HCT116 (cell line): ENCODE results near the gene XYLT1. TPM values are rescaled to one million over a fixed set of nuclear protein-coding genes. Genes with fewer than 3 reads are reported as not detected.

Experiments
- ATAC-seq: fragments of 200-7000 bp; cut with Tn5 transposase; 2 replicates; pipeline ENCODE4 v1.9.1; 2020; ENCODE audit warnings: mild to moderate bottlenecking, moderate library complexity
- BruUV-seq: library from RNA; stranded (reverse); fragments of 400-500 nt; replicated peaks from 2 replicates; lab custom pipeline; 2021; lab: Mats Ljungman, UMichigan
- CTCF ChIA-PET: fragments of 300-600 bp; sonication (Branson Sonifier 250); formaldehyde crosslinking; loops from one replicate; lab custom pipeline; 2021; ENCODE audit warnings: antibody characterized with exemption; lab: Charles Lee
- POLR2A ChIA-PET: fragments of 300-600, 350-600 bp; sonication (Branson Sonifier 250); formaldehyde crosslinking; loops from one replicate; lab custom pipeline; 2021; ENCODE audit warnings: antibody characterized with exemption; lab: Charles Lee
- RAD21 ChIA-PET, 2 experiments: fragments of 300-600 bp; sonication (Branson Sonifier 250); formaldehyde crosslinking; loops; one replicate each; lab custom pipeline; 2023; ENCODE audit warnings: low total read pairs in 2 of 2; ENCODE audit not compliant: uncharacterized antibody in 2 of 2, unreplicated experiment in 2 of 2, low non-redundant PET in 1 of 2; lab: Charles Lee
- DNase-seq: peaks from one replicate; pipeline ENCODE4 v3.0.0-alpha.2; 2010; ENCODE audit warnings: low read depth, low spot score
- H2AFZ ChIP-seq: fragments of 200-600 bp; shearing (Covaris generic), sonication (generic); 2 replicates; pipeline ENCODE4 v1.6.1; 2017; ENCODE audit warnings: low read depth, mixed run types, mixed read lengths, antibody characterized with exemption, low read length; ENCODE audit not compliant: poor library complexity, severe bottlenecking
- H3K27ac ChIP-seq: 2 replicates; pipeline ENCODE4 v1.5.1; 2012; ENCODE audit warnings: low read depth, low read length
- H3K27me3 ChIP-seq: fragments of 200-600 bp; sonication (generic); 2 replicates; pipeline ENCODE4 v1.6.1; 2016; ENCODE audit warnings: mixed run types, low read length, mixed read lengths; ENCODE audit not compliant: insufficient read depth
- H3K36me3 ChIP-seq, 2 experiments: fragments of 200-500 bp in 1 of 2; fragments of 200-600 bp in 1 of 2; sonication (Bioruptor generic) in 1 of 2; sonication (generic) in 1 of 2; 2 replicates each; pipeline versions ENCODE4 v1.5.1 to v1.6.1; 2014 to 2016; ENCODE audit warnings: low read length in 2 of 2, inconsistent platforms in 1 of 2, mixed read lengths in 1 of 2, mixed run types in 1 of 2; ENCODE audit not compliant: insufficient read depth in 2 of 2, control insufficient read depth in 1 of 2
- H3K4me1 ChIP-seq, 2 experiments: fragments of 200-600 bp in 1 of 2; sonication (generic) in 1 of 2; 2 replicates each; pipeline versions ENCODE4 v1.5.1 to v1.6.1; 2012 to 2017; ENCODE audit warnings: low read length in 2 of 2, inconsistent platforms in 1 of 2, mild to moderate bottlenecking in 1 of 2, mixed read lengths in 1 of 2, mixed run types in 1 of 2, moderate library complexity in 1 of 2; ENCODE audit not compliant: insufficient read depth in 2 of 2, control insufficient read depth in 1 of 2
- H3K4me2 ChIP-seq: fragments of 200-600 bp; sonication (generic); 2 replicates; pipeline ENCODE4 v1.6.1; 2017; ENCODE audit warnings: mixed run types, low read length, mixed read lengths
- H3K4me3 ChIP-seq, 2 experiments: fragments of 200-600 bp in 1 of 2; sonication (generic) in 1 of 2; replicated peaks in 1 of 2; 2 replicates each; pipeline ENCODE4 v1.5.1; 2011 to 2016; ENCODE audit warnings: low read length in 2 of 2, control low read depth in 1 of 2, low read depth in 1 of 2, mild to moderate bottlenecking in 1 of 2, mixed read lengths in 1 of 2, mixed run types in 1 of 2
- H3K79me2 ChIP-seq: fragments of 200-600 bp; sonication (generic); 2 replicates; pipeline ENCODE4 v1.6.1; 2017; ENCODE audit warnings: mild to moderate bottlenecking, mixed run types, low read length, moderate library complexity, mixed read lengths; ENCODE audit not compliant: insufficient read depth
- H3K9ac ChIP-seq: fragments of 200-600 bp; sonication (generic); 2 replicates; pipeline ENCODE4 v1.6.1; 2016; ENCODE audit warnings: low read length, mixed read lengths
- H3K9me2 ChIP-seq: fragments of 200-600 bp; sonication (generic), shearing (Covaris generic); 2 replicates; pipeline ENCODE4 v1.6.1; 2017; ENCODE audit warnings: mixed run types, mild to moderate bottlenecking, moderate library complexity; ENCODE audit not compliant: insufficient read depth
- H3K9me3 ChIP-seq, 2 experiments: fragments of 200-500 bp in 1 of 2; fragments of 200-600 bp in 1 of 2; sonication (Bioruptor generic) in 1 of 2; sonication (generic) in 1 of 2; 2 replicates each; pipeline ENCODE4 v1.6.1; 2014 to 2017; ENCODE audit warnings: low read length in 2 of 2, mixed read lengths in 2 of 2, inconsistent platforms in 1 of 2, low read depth in 1 of 2, mild to moderate bottlenecking in 1 of 2, mixed run types in 1 of 2, moderate library complexity in 1 of 2; ENCODE audit not compliant: control insufficient read depth in 1 of 2, insufficient read depth in 1 of 2
- H4K20me1 ChIP-seq: fragments of 200-600 bp; sonication (generic), shearing (Covaris generic); 2 replicates; pipeline ENCODE4 v1.6.1; 2017; ENCODE audit warnings: mixed run types, mild to moderate bottlenecking, moderate library complexity; ENCODE audit not compliant: insufficient read depth
- ELF1 ChIP-seq: IDR thresholded peaks from 2 replicates; pipeline ENCODE4 v1.6.1; 2012; ENCODE audit warnings: low read depth, borderline replicate concordance
- MAX ChIP-seq: IDR thresholded peaks from 2 replicates; pipeline ENCODE4 v1.6.1; 2012
- YY1 ChIP-seq: IDR thresholded peaks from 2 replicates; pipeline ENCODE4 v1.6.1; 2011; ENCODE audit warnings: low read length, low read depth, moderate library complexity, mild to moderate bottlenecking; ENCODE audit not compliant: insufficient replicate concordance; ENCODE audit errors: extremely low read depth
- intact Hi-C: fragments of 100-400 bp; cut with micrococcal nuclease; formaldehyde crosslinking; loops from 2 replicates; pipeline ENCODE4 v1.10.0; 2022
- total RNA-seq: library from RNA; stranded (reverse); gene quantifications from one replicate; pipeline ENCODE4 v1.2.1, GENCODE V29; 2021; ENCODE audit not compliant: unreplicated experiment
- TF ChIP-seq, protein P1 (sequence below): IDR thresholded peaks from 2 replicates; pipeline ENCODE4 v1.6.1; 2012; ENCODE audit warnings: low read depth
- TF ChIP-seq, protein P2 (sequence below): IDR thresholded peaks from 2 replicates; pipeline ENCODE4 v1.6.1; 2011; ENCODE audit warnings: mild to moderate bottlenecking, low read length, moderate library complexity; ENCODE audit not compliant: insufficient replicate concordance; ENCODE audit errors: extremely low read depth

Gene XYLT1
- total RNA-seq, 1 experiment from 2014 or later = 4.5 TPM

DNA sequence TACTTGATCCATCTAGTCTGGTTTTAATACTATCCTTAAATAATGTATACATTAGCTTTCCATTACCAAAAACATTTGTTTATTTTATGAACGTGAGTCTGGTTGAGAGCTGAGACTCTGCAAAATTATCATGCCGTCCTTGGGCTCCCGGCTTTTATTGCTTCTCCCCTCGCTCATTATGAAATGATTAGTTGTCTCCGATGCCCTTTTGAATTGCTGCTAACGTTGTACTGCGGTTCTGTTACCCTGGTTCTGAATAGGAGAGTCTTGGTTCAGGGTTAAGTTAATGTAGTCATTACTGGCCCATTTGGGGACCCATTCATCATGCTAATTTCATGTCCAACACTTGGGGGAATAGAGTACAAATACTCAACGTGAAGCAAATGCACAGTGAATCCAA, 12.8 kb downstream of the XYLT1 start:
- Histone ChIP-seq H2AFZ (no peak overlapping the region), H3K9me2 (no peaks in the 10 kb centered on the region), H3K9me3 (no peaks in the 10 kb centered on the region), H3K27ac (no peak overlapping the region), H3K36me3 (no peaks in the 10 kb centered on the region), H3K9ac (no peak overlapping the region), H3K4me3 (no peak overlapping the region), H3K4me2 (no peak overlapping the region), H3K79me2 (no peaks in the 10 kb centered on the region), H3K27me3 (no peaks in the 10 kb centered on the region), H3K4me1 (no peaks in the 10 kb centered on the region), H4K20me1 (no peaks in the 10 kb centered on the region)
- ChIA-PET RAD21 (no interaction called here), POLR2A (no interaction called here), CTCF (interaction anchor here (0.5 kb wide), 1 partner anchor 342 kb away, joined by 3 read pairs; no protein-coding TSS in a partner anchor)
- ATAC-seq (no peak), DNase-seq (no peak)
- intact Hi-C loops = no loop called here
- TF ChIP-seq, protein P1, sequence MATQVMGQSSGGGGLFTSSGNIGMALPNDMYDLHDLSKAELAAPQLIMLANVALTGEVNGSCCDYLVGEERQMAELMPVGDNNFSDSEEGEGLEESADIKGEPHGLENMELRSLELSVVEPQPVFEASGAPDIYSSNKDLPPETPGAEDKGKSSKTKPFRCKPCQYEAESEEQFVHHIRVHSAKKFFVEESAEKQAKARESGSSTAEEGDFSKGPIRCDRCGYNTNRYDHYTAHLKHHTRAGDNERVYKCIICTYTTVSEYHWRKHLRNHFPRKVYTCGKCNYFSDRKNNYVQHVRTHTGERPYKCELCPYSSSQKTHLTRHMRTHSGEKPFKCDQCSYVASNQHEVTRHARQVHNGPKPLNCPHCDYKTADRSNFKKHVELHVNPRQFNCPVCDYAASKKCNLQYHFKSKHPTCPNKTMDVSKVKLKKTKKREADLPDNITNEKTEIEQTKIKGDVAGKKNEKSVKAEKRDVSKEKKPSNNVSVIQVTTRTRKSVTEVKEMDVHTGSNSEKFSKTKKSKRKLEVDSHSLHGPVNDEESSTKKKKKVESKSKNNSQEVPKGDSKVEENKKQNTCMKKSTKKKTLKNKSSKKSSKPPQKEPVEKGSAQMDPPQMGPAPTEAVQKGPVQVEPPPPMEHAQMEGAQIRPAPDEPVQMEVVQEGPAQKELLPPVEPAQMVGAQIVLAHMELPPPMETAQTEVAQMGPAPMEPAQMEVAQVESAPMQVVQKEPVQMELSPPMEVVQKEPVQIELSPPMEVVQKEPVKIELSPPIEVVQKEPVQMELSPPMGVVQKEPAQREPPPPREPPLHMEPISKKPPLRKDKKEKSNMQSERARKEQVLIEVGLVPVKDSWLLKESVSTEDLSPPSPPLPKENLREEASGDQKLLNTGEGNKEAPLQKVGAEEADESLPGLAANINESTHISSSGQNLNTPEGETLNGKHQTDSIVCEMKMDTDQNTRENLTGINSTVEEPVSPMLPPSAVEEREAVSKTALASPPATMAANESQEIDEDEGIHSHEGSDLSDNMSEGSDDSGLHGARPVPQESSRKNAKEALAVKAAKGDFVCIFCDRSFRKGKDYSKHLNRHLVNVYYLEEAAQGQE = no peak
- TF ChIP-seq YY1 (no peak), MAX (no peak), ELF1 (no peak)
- TF ChIP-seq, protein P2, sequence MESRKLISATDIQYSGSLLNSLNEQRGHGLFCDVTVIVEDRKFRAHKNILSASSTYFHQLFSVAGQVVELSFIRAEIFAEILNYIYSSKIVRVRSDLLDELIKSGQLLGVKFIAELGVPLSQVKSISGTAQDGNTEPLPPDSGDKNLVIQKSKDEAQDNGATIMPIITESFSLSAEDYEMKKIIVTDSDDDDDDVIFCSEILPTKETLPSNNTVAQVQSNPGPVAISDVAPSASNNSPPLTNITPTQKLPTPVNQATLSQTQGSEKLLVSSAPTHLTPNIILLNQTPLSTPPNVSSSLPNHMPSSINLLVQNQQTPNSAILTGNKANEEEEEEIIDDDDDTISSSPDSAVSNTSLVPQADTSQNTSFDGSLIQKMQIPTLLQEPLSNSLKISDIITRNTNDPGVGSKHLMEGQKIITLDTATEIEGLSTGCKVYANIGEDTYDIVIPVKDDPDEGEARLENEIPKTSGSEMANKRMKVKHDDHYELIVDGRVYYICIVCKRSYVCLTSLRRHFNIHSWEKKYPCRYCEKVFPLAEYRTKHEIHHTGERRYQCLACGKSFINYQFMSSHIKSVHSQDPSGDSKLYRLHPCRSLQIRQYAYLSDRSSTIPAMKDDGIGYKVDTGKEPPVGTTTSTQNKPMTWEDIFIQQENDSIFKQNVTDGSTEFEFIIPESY = no peak
- BruUV-seq = no TSS peak
